HEK293 (cell line): ENCODE measurements around the gene MYO1D.

Experiments used
- REST ChIP-seq: fragments of 450-650 bp; formaldehyde crosslinking; IDR thresholded peaks from 2 replicates; pipeline ENCODE4 v1.5.1; 2016; ENCODE audit warnings: missing biosample characterization, missing genetic modification characterization
- ZNF837 ChIP-seq: fragments of 450-650 bp; formaldehyde crosslinking; IDR thresholded peaks from 2 replicates; pipeline ENCODE4 v1.5.1; 2016; ENCODE audit warnings: missing biosample characterization, missing genetic modification characterization

GRCh38 chr17:32508926-32509325 lies 368.0 kb downstream of the MYO1D start:
- TF ChIP-seq REST (tag by site-specific recombination) (no peak), ZNF837 (no peak)
